A549 treated with GW870086 at 1 μM for 4 hours (cell line): Measurements from ENCODE around the gene FLYWCH2. TPM values are rescaled to one million over a fixed set of nuclear protein-coding genes. Genes with fewer than 3 reads are reported as not detected.

Source experiments
- total RNA-seq: library from RNA; stranded (reverse); fragments of 200-300 nt; extraction: Qiagen RNA extraction; gene quantifications from 5 replicates; pipeline ENCODE4 v1.2.3, GENCODE V29; 2022; ENCODE audit warnings: low read depth

The FLYWCH2 gene
- 46.6 to 54.3 TPM (median 52.3 TPM) in 5 replicates for total RNA-seq

DNA sequence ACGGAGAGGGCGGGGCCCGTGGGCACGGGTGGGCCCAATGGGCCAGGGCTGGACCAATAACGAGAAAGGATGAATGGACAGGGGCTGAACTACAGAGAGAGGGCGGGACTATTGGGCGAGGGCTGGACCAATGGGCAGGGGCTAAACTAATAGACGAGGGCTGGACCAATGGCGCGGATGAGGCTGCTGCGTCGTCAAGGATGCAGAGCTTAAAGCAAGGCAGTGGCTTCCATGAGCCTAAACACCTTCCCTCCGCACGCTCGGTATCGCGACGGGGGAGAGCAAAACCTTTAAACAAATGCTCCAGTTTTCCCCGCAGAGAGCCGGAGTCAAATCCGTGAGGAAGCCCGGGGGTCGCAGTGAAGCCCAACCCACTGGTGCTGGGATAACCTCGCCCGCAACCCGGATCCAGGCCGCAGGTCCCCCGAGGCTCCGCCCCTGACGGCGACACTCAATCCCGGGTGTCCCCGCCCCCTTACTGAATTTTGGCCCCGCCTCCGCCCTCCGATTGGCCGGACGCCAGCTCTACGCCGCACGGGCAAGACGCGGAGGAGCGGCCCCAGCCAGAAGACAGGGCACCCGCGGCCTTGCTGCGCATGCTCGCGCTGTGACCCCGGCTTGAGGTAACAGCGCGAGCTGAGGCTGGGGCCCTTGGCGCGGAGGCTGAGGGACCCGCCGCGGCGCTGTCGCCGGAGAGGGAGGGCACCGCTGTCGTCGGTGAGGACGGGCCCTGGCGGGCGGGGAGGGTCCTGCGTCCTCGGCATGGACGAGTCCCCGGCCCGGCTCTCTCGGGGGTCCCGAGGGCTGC is at the start of gene FLYWCH2:
Gene FLYWCH2 (plus strand): TSS at position 566 of the 808 bp plus-strand sequence. CDS start 13,235 bp downstream, outside the sequence.

GRCh38 chr16:2857451-2858244 is 25.4 kb upstream of the FLYWCH2 start, which contains the start of gene PRSS22:
TSS of gene PRSS22 (minus strand) at chr16:2858170. CDS start at chr16:2858104, 66 bp downstream.

DNA sequence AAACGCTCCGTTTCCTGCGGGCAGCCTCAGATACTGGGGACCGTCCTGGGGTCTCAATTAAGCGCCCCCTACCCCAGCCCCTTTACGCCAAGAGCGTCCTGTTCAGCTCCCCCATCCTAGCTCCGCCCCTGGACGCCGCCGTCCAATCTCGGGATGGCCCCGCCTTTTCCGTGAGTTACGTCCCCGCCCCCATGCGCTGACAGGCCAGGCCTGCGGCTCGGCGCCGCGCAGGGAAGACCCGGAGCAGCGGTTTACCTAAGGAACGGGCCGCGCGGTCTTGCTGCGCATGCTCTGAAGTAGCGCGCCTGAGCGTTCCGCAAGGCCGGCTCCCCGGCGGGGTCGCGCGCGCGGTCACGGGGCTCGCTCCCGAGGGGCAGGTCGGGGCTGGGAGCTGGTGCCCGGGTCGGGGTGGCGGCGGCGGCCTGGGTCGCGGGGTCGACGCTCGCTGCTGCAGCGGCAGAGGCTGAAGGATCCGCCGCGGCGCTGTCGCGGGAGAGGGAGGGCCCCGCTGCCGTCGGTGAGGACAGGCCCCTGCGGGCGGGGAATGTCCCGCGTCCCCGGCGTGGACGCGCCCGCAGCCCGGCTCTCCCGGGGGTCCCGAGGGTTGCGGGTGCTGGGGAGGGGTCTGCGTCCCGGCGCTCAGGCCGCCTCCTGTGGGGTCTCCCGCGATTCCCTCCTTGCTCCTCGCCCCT is 28.8 kb downstream of the FLYWCH2 start, which contains the start of gene FLYWCH1:
Gene FLYWCH1 (plus strand): TSS at position 294 of the 692 bp plus-strand sequence. CDS start 17,755 bp downstream, outside the sequence.

Other genes with a start within 250 kb of the FLYWCH2 start
- gene KCTD5, start 200.7 kb upstream of the FLYWCH2 start, total RNA-seq: 36.0 to 45.0 TPM (median 43.8 TPM) in 5 replicates
- gene PRSS27, start 163.0 kb upstream of the FLYWCH2 start, total RNA-seq: 0.71 to 1.9 TPM (median 1.3 TPM) in 5 replicates
- gene SRRM2, start 130.6 kb upstream of the FLYWCH2 start, total RNA-seq: 305 to 408 TPM (median 384 TPM) in 5 replicates
- gene ELOB, start 105.9 kb upstream of the FLYWCH2 start, total RNA-seq: 488 to 558 TPM (median 510 TPM) in 5 replicates
- gene PRSS33, start 95.7 kb upstream of the FLYWCH2 start, total RNA-seq: not detected in 5 replicates
- not detected in 5 replicates for gene PRSS41, start 84.7 kb upstream of the FLYWCH2 start, total RNA-seq
- 0.15 TPM in 1 of 5 replicates, not detected in the others for gene PRSS21, start 66.0 kb upstream of the FLYWCH2 start, total RNA-seq
- gene ZG16B, start 52.9 kb upstream of the FLYWCH2 start, total RNA-seq: 0.61 to 1.3 TPM (median 1.00 TPM) in 5 replicates
- 0.39 to 1.4 TPM (median 1.3 TPM) in 5 replicates for gene PRSS22, start 25.0 kb upstream of the FLYWCH2 start, total RNA-seq
- 19.4 to 31.3 TPM (median 26.1 TPM) in 5 replicates for gene FLYWCH1, start 28.7 kb downstream of the FLYWCH2 start, total RNA-seq
- gene KREMEN2, start 81.1 kb downstream of the FLYWCH2 start, total RNA-seq: 1.3 to 3.0 TPM (median 2.3 TPM) in 5 replicates
- 32.0 to 45.1 TPM (median 41.2 TPM) in 5 replicates for gene PAQR4, start 86.1 kb downstream of the FLYWCH2 start, total RNA-seq
- 65.1 to 89.9 TPM (median 84.9 TPM) in 5 replicates for gene PKMYT1, start 97.2 kb downstream of the FLYWCH2 start, total RNA-seq
- 0.23 to 0.48 TPM (median 0.29 TPM) in 5 replicates for gene CLDN9, start 129.7 kb downstream of the FLYWCH2 start, total RNA-seq
- 0.24 to 0.57 TPM (median 0.48 TPM) in 5 replicates for gene CLDN6, start 135.0 kb downstream of the FLYWCH2 start, total RNA-seq
- 446 to 645 TPM (median 558 TPM) in 5 replicates for gene TNFRSF12A, start 137.2 kb downstream of the FLYWCH2 start, total RNA-seq
- 212 to 248 TPM (median 240 TPM) in 5 replicates for gene HCFC1R1, start 140.7 kb downstream of the FLYWCH2 start, total RNA-seq
- gene THOC6, start 140.8 kb downstream of the FLYWCH2 start, total RNA-seq: 25.3 to 35.1 TPM (median 31.9 TPM) in 5 replicates
- not detected in 5 replicates for gene BICDL2, start 153.7 kb downstream of the FLYWCH2 start, total RNA-seq
- gene MMP25, start 163.3 kb downstream of the FLYWCH2 start, total RNA-seq: 0.81 to 1.2 TPM (median 0.90 TPM) in 5 replicates
- 21.6 to 35.8 TPM (median 29.8 TPM) in 5 replicates for gene IL32, start 182.4 kb downstream of the FLYWCH2 start, total RNA-seq
- gene ZSCAN10, start 216.1 kb downstream of the FLYWCH2 start, total RNA-seq: 0.33 TPM in 1 of 5 replicates, not detected in the others
- gene ZNF205, start 229.4 kb downstream of the FLYWCH2 start, total RNA-seq: 10.8 to 15.4 TPM (median 14.6 TPM) in 5 replicates